CD4-positive, alpha-beta T cell treated with Interferon alpha-2 for 1 hour (primary cell): Measurements from ENCODE around the gene IL2RA.
"Not testable (repeated sequence)": the region's sequence is repeated elsewhere in the genome, so short reads cannot be mapped to it uniquely, and the experiment has no call there.

Experiments used
- DNase-seq, 2 donors: peaks; one replicate each; pipeline ENCODE4 v3.0.0-alpha.2; 2020 to 2022

Gene IL2RA

DNA sequence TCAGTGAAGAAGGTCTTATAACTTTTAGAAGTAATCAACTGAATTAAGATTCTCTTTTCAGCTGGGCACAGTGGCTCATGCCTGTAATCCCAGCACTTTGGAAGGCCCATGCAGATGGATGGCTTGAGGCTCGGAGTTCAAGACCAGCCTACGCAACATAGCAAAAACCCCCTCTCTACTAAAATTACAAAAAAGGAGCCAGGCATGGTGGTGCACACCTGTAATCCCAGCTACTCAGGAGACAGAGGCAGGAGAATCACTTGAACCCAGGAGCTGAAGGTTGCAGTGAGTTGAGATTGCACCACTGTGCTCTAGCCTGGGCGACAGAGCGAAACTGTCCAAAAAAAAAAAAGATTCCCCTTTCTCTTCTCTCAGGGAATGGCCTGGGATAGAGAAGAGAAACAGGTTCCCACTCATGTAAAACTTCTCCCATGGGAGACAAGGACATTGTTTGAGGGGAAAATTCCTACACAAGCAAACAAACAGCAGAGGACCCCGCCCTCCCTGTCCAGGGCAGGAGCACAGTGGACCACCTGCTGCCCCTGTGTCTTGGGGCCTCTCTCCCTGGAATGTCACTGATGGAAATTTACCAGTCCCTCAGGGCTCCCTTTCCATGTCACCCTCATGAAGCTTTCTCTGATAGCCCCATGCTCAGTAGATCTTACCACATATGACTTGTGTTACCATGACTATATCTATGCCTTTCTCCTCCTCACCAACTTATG, 5.6 kb downstream of the IL2RA start:
- DNase-seq = no peak

DNA sequence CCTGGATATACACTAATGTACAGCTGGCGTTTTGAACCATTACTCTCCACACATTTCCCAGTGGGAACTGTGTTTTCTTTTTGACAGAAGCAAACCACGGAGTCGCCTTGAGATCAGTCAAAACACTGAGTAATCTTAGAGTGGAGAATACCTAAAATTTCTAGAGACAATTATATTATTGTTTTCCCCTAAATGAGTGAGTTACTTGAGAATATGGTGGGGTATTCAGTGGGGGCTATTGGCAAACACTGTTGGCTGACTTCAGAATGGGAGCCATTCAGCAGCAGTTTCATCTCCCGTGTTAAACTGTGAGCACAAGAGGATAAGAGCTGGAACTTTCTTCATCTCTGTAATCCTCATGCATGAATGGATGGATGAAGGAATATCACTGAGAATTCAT, 6.2 kb downstream of the IL2RA start:
- DNase-seq = no peak

- no peak for DNase-seq
Measured at GRCh38 chr10:6054884-6055283, 7.3 kb downstream of the IL2RA start.

GRCh38 chr10:6053816-6054631, 8.1 kb downstream of the IL2RA start:
- no peak for DNase-seq

- DNase-seq = no peak
Measured at GRCh38 chr10:6053303-6053702, 8.9 kb downstream of the IL2RA start.

- peak; percentile 72 to 85 for DNase-seq
Measured at GRCh38 chr10:6052247-6053221, 9.6 kb downstream of the IL2RA start.

DNA sequence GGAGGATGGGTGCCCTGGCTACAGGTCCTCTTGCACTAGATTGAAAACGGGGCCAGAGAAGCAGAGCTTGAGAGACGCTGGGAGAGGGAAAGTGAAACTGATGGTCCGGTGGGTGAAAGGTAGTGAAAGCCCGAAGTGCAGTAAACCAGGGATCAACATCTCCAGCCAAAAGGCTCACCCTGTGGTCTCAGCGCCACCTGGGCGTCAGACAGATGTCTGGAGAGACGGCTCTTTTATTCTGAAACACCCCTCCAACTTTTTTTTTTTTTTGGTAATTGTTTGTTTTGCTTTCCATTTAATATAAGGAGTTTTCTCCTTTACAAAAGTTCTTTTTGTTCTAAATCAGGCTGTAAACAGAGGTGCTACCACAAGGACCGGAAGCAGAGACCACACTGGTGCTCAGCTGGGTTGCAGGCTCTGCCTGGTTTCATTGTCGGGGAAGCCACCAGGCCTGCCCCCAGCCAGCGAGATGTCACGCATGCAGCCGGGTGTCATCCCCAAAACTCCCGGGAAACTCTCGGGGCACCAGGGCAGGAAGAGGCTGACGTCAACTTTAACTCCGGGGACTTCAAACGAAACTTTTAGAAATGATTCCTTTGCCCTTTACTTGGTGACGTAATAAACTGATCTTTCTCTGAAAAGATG, 11.2 kb downstream of the IL2RA start:
- DNase-seq = peak; percentile 96

DNA sequence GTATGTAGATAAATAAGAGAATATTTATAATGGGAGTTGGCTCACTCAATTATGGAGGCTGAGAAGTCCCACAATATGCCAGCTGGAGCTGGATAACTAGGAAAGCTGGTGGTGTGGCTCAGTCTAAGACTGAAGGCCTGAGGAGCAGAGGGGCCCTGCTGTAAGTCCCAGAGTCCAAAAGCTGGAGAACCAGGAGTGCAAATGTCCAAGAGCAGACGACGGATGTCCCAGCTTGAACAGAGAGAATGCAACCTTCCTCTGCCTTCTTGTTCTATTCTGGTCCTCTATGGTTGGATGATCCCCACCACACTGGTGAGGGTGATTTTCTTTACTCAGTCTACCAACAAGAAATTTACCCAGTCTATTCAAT, 13.2 kb downstream of the IL2RA start:
- DNase-seq = no peak

- DNase-seq = no peak
Measured at GRCh38 chr10:6048281-6049030, 13.7 kb downstream of the IL2RA start.

GRCh38 chr10:6047847-6048246, 14.3 kb downstream of the IL2RA start:
- DNase-seq = no peak

DNA sequence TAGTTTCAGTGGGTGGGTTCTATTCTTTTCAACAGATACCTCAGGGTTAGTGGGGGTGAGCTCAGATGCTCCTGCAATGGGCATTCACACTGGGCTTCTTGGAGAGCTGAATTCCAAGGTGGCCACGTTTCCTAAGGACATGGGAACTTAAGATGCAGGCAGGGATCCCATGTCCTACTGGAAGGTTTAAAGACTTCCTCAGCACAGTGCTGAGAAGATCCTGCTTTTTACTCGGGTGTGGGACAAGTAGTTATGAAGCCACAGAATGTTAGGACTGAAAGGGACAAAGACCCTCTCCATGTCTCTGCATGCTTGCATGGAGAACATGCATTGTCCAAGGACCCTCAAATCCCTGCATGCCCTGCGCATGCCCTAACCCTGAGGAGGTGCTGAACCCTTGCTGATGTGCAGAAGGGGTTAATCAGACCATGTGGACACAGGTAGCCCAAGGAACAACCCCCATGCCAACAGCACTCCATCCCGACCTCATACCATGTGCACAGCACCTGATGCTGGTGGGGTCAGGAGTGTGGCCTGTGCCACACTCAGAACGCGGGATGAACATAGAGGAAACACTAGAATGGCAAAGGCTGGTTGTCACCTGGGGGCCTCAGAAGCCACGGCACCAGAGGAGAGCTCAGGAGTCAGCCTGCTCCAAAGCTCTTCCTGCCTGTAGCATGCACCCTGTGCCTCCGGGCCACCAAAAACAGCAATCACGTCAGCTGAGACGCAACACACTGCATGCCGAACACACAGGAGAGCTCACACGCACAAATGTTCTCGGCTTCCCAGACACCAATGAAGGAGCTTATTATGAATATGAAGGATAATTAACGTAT, 15.2 kb downstream of the IL2RA start:
- DNase-seq = no peak

GRCh38 chr10:6045878-6046772, 16.0 kb downstream of the IL2RA start:
- no peak for DNase-seq

DNA sequence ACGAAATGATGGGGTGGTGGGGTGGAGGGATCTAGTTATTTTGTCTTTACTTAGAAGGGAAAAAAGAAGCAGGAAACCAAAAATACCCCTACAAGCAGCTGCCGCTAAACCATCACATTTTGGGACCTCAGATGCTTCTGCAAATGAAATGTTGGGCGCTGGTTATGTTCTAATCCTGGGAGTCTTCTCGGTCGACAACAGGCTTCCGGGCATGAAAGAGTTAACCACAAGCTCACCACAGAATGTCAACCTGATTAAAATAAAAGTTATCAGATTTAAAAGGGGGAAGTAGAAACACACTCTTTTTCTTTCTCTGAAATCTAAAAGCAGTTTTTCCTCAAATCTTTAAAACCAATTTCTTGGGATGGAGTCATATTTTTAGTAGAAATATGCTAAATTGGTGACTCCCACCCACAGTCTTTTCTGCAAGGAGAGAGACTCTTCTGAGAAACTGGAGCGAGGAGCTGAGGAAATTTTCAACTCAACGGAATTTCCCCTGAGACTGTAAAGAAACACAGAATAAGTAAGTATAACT, 16.8 kb downstream of the IL2RA start:
- DNase-seq = peak in 1 of 2 donors; percentile 62

- DNase-seq = no peak
Measured at GRCh38 chr10:6044751-6045313, 17.3 kb downstream of the IL2RA start.

- DNase-seq = no peak
Measured at GRCh38 chr10:6044060-6044459, 18.1 kb downstream of the IL2RA start.

GRCh38 chr10:6043377-6043776, 18.8 kb downstream of the IL2RA start:
- not testable (repeated sequence) for DNase-seq

GRCh38 chr10:6040205-6040604, 22.0 kb downstream of the IL2RA start:
- DNase-seq = no peak

GRCh38 chr10:6039711-6040110, 22.5 kb downstream of the IL2RA start:
- DNase-seq = no peak

DNA sequence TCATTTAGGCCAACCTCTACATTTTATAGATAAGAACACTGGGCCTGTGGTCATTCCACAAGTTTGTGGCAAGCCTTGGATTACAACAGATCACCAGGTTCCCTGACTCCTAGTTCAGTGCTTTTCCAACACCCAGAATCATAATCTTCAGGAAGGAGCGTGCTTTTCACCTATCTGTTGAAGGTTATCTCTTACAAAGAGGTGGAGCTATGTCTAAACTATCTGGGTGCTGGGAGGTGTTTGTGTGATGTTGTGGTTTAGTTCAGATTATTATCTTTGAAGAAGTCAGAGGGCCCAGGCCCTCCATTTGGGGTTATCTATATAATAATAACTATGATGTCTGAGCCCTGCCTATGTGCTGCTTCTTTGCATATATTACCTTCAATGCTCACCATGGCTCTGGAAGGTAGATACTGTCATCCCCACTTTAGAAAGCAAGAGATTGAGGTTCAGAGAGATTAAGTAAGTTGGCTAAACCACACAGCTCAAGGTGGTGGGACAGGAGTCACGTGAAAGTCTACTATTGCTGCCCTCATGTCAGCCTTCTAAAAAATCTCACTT, 24.0 kb downstream of the IL2RA start:
- peak; percentile 28 to 65 for DNase-seq
